AG04449 (cell line): Measurements from ENCODE around the gene UBB.
A peak's percentile ranks its signal among the peaks of the same experiment; 100 is the strongest.

Experiments
- CTCF ChIA-PET: fragments of 350-600 bp; formaldehyde crosslinking; extraction: SDS; loops from one replicate; lab custom pipeline; 2021; ENCODE audit warnings: antibody characterized with exemption; lab: Yijun Ruan, JAX
- POLR2A ChIA-PET: fragments of 400-600, 350-600 bp; formaldehyde crosslinking; extraction: SDS; loops from one replicate; lab custom pipeline; 2020; ENCODE audit warnings: antibody characterized with exemption, inconsistent platforms; lab: Yijun Ruan, JAX
- DNase-seq: peaks from one replicate; pipeline ENCODE4 v3.0.0-alpha.2; 2010; ENCODE audit warnings: low read depth, low spot score
- H3K4me3 ChIP-seq: 2 replicates; pipeline ENCODE4 v1.5.1; 2011; ENCODE audit warnings: low read depth, mild to moderate bottlenecking, control low read depth, low read length
- TF ChIP-seq, protein P1 (sequence below): IDR thresholded peaks from one replicate; pipeline ENCODE4 v1.5.1; 2011; ENCODE audit warnings: mild to moderate bottlenecking, moderate library complexity, low read length, control low read depth, inconsistent platforms; ENCODE audit not compliant: insufficient read depth; ENCODE audit errors: missing control alignments

UBB gene

DNA sequence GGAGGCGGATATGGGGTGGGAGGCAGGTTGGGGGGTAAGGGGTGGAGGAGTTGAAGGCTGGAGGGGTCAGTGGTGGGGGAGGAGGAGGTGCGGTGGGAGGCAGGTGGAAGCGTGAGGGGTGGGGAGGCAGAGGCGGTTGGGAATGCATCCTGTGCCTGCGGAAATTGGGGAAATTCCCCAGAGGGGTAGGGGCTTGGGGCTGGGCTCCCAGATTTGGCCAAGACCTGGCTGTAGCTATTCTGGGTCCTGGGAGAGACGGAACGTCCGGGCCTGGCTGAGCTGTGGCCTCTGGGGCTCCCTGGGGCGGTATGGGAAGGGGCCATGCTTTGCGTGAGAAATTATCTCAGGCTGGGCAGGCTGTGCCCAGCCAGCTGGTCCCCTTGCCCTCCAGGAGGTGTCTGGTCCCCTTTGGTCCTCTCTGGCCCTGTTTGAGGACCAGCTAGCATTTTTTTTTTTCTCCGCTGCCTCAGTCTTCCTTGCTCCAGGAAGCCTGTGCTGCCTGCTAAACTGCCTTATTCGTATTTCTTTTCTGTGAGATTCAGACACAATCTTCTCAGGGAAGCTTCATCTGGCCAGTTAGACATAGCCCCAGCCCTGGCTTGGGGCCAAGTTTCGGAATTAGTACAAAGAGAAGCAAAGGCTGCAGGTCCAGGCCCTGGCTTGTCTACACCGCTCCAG is 27.2 kb downstream of the UBB start:
- CTCF ChIA-PET = interaction anchor here (1.0 to 2.2 kb wide), 6 partner anchors 9 to 114 kb away, joined by 3 to 9 read pairs (median 4); no protein-coding TSS in a partner anchor
- POLR2A ChIA-PET = interaction anchor here (0.7 to 1.9 kb wide), 3 partner anchors 11 to 57 kb away, joined by 3 to 8 read pairs (median 6); partner anchors contain the start of gene UBB
- no peak for DNase-seq
- TF ChIP-seq, protein P1, sequence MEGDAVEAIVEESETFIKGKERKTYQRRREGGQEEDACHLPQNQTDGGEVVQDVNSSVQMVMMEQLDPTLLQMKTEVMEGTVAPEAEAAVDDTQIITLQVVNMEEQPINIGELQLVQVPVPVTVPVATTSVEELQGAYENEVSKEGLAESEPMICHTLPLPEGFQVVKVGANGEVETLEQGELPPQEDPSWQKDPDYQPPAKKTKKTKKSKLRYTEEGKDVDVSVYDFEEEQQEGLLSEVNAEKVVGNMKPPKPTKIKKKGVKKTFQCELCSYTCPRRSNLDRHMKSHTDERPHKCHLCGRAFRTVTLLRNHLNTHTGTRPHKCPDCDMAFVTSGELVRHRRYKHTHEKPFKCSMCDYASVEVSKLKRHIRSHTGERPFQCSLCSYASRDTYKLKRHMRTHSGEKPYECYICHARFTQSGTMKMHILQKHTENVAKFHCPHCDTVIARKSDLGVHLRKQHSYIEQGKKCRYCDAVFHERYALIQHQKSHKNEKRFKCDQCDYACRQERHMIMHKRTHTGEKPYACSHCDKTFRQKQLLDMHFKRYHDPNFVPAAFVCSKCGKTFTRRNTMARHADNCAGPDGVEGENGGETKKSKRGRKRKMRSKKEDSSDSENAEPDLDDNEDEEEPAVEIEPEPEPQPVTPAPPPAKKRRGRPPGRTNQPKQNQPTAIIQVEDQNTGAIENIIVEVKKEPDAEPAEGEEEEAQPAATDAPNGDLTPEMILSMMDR = no peak
- H3K4me3 ChIP-seq = no peak overlapping the region

DNA sequence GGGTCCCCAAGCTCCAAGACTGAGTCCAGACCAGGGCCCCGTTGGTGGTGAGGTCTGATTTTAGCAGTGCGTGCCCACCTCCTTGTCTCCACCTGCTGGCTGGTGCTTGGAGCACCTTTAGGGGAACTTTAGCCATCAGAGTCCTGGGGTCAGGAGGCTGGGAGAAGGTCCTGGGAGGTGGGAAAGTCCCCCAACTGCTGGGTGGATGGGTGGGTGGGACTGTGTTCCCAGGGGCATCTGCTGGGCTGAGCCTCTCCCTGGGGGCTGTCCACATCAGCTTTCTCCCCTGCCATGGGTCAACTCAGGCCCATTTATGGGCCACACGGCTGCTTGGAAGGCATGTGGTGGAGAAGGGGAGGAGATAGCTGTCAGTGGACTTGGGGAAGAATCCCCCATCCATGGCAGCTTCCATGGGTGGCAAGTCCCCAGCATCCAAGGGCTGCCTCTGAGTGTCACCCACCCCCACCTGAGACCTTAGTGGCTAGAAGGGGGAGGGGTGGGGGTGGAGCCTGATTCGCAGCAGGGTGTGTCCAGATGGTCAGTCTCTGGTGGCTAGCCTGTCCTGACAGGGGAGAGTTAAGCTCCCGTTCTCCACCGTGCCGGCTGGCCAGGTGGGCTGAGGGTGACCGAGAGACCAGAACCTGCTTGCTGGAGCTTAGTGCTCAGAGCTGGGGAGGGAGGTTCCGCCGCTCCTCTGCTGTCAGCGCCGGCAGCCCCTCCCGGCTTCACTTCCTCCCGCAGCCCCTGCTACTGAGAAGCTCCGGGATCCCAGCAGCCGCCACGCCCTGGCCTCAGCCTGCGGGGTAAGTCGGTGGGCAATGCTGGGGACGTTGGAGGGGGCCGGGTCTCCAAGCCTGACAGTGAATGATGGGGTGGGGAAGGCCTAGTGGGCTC is 34.4 kb downstream of the UBB start, which contains the start of gene TRPV2:
Gene TRPV2 (plus strand): TSS at position 541 of the 894 bp plus-strand sequence. CDS start 2,098 bp downstream, outside the sequence.
- peak within 1 kb of the TSS; percentile 64 for H3K4me3 ChIP-seq
- ChIA-PET CTCF (interaction anchor here (0.9 to 3.2 kb wide), 6 partner anchors 9 to 106 kb away, joined by 3 to 13 read pairs (median 4); no protein-coding TSS in a partner anchor), POLR2A (interaction anchor here (1.2 to 2.2 kb wide), 3 partner anchors 23 to 35 kb away, joined by 5 to 8 read pairs (median 6); partner anchors contain the start of gene UBB)
- DNase-seq = no peak
- TF ChIP-seq, protein P1 = peak; percentile 22

DNA sequence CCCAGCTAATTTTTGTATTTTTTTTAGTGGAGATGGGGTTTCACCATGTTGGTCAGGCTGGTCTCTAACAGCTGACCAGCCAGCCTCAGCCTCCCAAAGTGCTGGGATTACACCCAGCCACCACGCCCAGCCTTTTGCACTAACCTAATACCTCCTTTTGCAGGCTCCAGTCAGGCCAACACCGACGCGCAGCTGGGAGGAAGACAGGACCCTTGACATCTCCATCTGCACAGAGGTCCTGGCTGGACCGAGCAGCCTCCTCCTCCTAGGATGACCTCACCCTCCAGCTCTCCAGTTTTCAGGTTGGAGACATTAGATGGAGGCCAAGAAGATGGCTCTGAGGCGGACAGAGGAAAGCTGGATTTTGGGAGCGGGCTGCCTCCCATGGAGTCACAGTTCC is 36.5 kb downstream of the UBB start:
- TF ChIP-seq, protein P1 = no peak
- POLR2A ChIA-PET = interaction anchor here (1.6 to 3.2 kb wide), 2 partner anchors 21 to 35 kb away, joined by 8 to 27 read pairs; partner anchors contain the start of gene UBB
- CTCF ChIA-PET = interaction anchor here (1.4 to 3.4 kb wide), 3 partner anchors 9 to 20 kb away, joined by 4 to 26 read pairs (median 5); no protein-coding TSS in a partner anchor
- no peak for DNase-seq
- H3K4me3 ChIP-seq = no peak overlapping the region

DNA sequence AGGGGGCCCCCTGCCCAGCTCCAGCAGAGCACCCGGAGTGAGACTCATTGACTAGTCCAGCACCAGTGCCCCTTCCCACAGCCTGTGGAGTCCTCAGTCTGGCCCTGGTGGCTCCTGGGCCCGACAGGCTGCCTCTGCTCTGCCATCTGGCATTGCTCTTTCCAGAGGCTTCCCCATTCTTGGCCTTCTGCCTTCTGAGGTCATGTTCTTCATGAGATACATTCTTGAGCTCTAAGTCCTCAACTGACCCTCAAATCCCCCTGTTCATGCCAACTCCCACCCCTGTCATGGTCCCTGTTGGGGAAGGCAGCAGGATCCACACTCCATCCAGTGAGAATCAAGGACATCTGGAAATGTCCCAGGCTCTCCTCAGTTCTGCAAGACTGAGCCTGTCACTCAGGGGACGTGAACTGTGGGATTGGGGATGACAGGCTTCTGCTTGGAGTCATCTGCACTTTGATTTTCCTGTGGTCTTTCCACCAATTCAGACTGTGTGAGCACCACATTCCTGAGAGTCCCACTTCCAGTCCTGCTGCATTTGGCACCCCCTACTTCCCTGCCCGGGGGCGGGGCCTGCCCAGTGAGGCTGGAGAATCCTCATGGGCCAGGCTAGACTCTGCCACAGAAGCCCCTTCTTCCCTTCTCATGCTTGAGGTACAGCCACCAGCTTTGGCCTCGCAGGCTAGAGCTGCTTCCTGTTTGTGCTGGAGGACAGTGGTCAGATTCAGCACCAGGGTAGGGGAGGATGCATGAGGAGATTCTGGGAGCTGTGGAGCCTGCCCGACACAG is 37.2 kb downstream of the UBB start:
- ChIA-PET CTCF (interaction anchor here (1.4 to 3.4 kb wide), 3 partner anchors 10 to 23 kb away, joined by 4 to 26 read pairs (median 4); no protein-coding TSS in a partner anchor), POLR2A (interaction anchor here (1.6 to 3.2 kb wide), 3 partner anchors 11 to 36 kb away, joined by 6 to 27 read pairs (median 8); partner anchors contain the start of gene UBB)
- DNase-seq = no peak
- TF ChIP-seq, protein P1 = no peak
- no peak overlapping the region for H3K4me3 ChIP-seq

DNA sequence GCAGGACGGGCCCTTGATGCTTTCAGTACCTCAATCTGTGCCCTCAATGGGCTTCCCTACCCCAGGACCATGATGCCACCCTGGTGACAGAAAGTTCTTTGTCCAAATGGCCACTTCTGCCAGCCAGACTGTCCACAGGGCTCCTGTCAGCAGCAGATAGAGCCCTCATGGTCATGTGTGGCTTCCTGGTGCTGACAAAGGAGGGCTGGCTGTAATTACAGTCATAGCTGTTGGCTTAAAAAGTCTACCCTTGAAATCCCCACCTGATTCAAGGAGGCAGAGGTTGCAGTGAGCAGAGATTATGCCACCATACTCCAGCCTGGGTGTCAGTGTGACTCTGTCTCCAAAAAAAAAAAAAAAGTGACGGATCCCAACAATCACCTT is 37.8 kb downstream of the UBB start:
- ChIA-PET CTCF (interaction anchor here (0.8 to 3.4 kb wide), 4 partner anchors 9 to 36 kb away, joined by 3 to 26 read pairs (median 4); no protein-coding TSS in a partner anchor), POLR2A (interaction anchor here (0.6 to 3.2 kb wide), 5 partner anchors 9 to 37 kb away, joined by 3 to 27 read pairs (median 6); partner anchors contain the start of gene UBB)
- TF ChIP-seq, protein P1 = no peak
- DNase-seq = no peak
- no peak overlapping the region for H3K4me3 ChIP-seq
